Measurements from ENCODE around the gene RESP18. TPM values are rescaled to one million over a fixed set of nuclear protein-coding genes. Genes with fewer than 3 reads are reported as not detected.

RESP18 gene
- total RNA-seq, 2 donors from 2014 or later = not detected

- 2 to 12% methylated on average over 10 to 37 of the region's 37 CpGs for WGBS, 2 donors
- TF ChIP-seq POLR2A (IDR thresholded peaks at IDR 0.05) = peak in 1 of 3 donors; percentile 9
- TF ChIP-seq, protein P1, sequence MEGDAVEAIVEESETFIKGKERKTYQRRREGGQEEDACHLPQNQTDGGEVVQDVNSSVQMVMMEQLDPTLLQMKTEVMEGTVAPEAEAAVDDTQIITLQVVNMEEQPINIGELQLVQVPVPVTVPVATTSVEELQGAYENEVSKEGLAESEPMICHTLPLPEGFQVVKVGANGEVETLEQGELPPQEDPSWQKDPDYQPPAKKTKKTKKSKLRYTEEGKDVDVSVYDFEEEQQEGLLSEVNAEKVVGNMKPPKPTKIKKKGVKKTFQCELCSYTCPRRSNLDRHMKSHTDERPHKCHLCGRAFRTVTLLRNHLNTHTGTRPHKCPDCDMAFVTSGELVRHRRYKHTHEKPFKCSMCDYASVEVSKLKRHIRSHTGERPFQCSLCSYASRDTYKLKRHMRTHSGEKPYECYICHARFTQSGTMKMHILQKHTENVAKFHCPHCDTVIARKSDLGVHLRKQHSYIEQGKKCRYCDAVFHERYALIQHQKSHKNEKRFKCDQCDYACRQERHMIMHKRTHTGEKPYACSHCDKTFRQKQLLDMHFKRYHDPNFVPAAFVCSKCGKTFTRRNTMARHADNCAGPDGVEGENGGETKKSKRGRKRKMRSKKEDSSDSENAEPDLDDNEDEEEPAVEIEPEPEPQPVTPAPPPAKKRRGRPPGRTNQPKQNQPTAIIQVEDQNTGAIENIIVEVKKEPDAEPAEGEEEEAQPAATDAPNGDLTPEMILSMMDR (IDR thresholded peaks at IDR 0.05) = no peak
- Histone ChIP-seq H3K4me1 (no peaks in the 10 kb centered on the region), H3K4me3 (no peak within 1 kb of the TSS), H3K36me3 (replicated peaks in 1 of 2; ENCODE audit: insufficient read depth in 1 of 2, low read depth in 2 of 2) (no peaks in the 10 kb centered on the region), H3K27ac (no peak within 1 kb of the TSS), H3K27me3 (peaks cover 0 to 19% of the 10 kb centered on the region in 2 donors), H3K9me3 (no peaks in the 10 kb centered on the region)
- DNase-seq (peak in 3 of 4 donors; percentile 42 to 48 (median 45)), ATAC-seq (no peak)
- intact Hi-C loops (cut with DNase I) = no loop called here
These were observed 23.3 kb downstream of the RESP18 start, which contains the start of gene PTPRN for GRCh38 chr2:219309278-219309677. PTPRN (minus strand) TSS chr2:219309401; CDS start chr2:219309332, 69 bp downstream.

DNA sequence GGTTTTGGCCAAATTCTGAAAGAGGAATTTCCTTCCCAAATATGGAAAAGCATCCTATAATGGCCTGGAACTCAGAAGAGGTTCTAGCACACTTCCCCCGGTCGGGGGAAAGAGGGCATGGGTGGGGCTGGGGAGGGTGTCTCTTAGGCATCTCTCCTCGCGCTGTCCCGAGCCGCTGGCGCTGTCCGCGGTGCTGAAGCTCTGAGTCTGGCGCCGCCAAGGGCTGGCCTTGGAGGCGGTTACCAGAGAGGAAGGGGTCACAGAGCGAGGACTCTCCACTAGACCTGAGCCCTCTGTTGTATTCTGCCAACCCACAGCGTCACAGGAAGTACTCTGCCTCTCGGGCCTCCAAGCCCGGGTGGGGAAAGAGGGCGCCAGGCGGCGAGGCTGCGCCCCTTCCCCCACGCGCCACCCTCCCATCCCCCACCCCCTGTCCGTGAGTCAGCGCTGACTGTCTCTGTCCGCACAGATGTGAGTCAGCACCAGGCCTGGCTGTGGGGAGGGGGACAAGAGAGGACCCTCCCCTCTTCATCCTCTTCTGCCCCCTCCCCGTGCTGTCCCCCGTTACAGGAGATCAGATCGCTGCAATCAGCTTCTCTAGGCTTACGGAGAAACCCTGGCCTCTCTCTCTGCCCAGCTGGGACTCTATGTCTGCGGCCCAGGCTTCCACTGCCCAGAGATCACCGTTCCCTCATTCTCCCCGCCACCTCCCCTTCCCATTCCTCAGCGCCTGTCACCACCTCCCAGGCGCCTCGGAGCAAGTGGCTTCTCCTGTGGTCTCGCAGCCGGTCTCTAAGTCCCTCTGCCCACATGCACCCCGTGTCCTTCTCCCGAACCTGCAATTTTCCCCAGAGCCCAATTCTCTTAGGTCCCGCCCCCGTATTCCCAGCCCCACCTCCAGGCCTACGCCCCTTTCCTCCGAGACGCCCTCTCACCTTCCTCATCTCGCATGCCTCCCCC, 24.1 kb downstream of the RESP18 start:
- no peaks in the 10 kb centered on the region for H3K9me3 ChIP-seq
- TF ChIP-seq POLR2A (IDR thresholded peaks at IDR 0.05) = no peak
- TF ChIP-seq, protein P1 (IDR thresholded peaks at IDR 0.05) = no peak
- 4 to 5% methylated on average over 27 to 45 of the region's 45 CpGs for WGBS, 2 donors
- no peak overlapping the region for H3K4me3 ChIP-seq
- ATAC-seq (peak; percentile 78), DNase-seq (peak; percentile 54 to 69 (median 65))
- H3K36me3 ChIP-seq (replicated peaks in 1 of 2; ENCODE audit: insufficient read depth in 1 of 2, low read depth in 2 of 2) = no peaks in the 10 kb centered on the region
- intact Hi-C loops (cut with DNase I) = no loop called here
- H3K27me3 ChIP-seq = peaks cover 0 to 19% of the 10 kb centered on the region in 2 donors
- H3K27ac ChIP-seq = no peak overlapping the region
- H3K4me1 ChIP-seq = no peaks in the 10 kb centered on the region

DNA sequence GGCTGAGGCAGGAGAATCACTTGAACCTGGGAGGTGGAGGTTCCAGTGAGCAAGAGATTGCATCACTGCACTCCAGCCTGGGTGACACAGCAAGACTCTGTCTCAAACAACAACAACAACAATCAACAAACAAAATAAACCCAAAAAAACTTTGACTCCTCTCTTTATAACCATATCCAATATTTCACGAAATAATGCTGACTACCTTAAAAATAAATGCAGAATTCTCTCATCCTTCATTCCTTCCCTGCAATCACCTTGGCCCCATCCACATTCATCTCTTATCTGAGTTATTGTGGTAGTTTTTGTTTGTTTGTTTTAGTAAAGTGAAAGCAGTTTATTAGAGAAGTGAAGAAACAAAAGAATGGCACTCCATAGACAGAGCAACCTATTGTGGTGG, 26.5 kb downstream of the RESP18 start:
- H3K27ac ChIP-seq = no peak overlapping the region
- peaks cover 0 to 19% of the 10 kb centered on the region in 2 donors for H3K27me3 ChIP-seq
- 62 to 70% methylated on average over 1 of the region's 1 CpG for WGBS, 2 donors
- no peaks in the 10 kb centered on the region for H3K4me1 ChIP-seq
- no peak overlapping the region for H3K4me3 ChIP-seq
- H3K9me3 ChIP-seq = no peaks in the 10 kb centered on the region
- intact Hi-C loops (cut with DNase I) = no loop called here
- no peak for DNase-seq
- H3K36me3 ChIP-seq (replicated peaks in 1 of 2; ENCODE audit: insufficient read depth in 1 of 2, low read depth in 2 of 2) = no peaks in the 10 kb centered on the region
- TF ChIP-seq, protein P1 (IDR thresholded peaks at IDR 0.05) = no peak
- TF ChIP-seq POLR2A (IDR thresholded peaks at IDR 0.05) = no peak
- ATAC-seq = no peak

- WGBS, 2 donors = 32 to 40% methylated on average over 2 of the region's 2 CpGs
- intact Hi-C loops (cut with DNase I) = loop anchor here (5.0 kb wide), 2 partner anchors 142 to 247 kb away; partner anchors contain the start of gene NHEJ1
- peaks cover 0 to 10% of the 10 kb centered on the region in 2 donors for H3K27me3 ChIP-seq
- no peaks in the 10 kb centered on the region for H3K9me3 ChIP-seq
- no peaks in the 10 kb centered on the region for H3K4me1 ChIP-seq
- no peak overlapping the region for H3K27ac ChIP-seq
- H3K36me3 ChIP-seq (replicated peaks in 1 of 2; ENCODE audit: insufficient read depth in 1 of 2, low read depth in 2 of 2) = no peaks in the 10 kb centered on the region
- H3K4me3 ChIP-seq = no peak overlapping the region
- DNase-seq = no peak
- no peak for TF ChIP-seq POLR2A (IDR thresholded peaks at IDR 0.05)
- TF ChIP-seq, protein P1 (IDR thresholded peaks at IDR 0.05) = no peak
- no peak for ATAC-seq
These were observed 28.3 kb downstream of the RESP18 start for GRCh38 chr2:219304223-219304622.
